Caco-2 (cell line): ENCODE data around the gene DNHD1. TPM values are rescaled to one million over a fixed set of nuclear protein-coding genes. Genes with fewer than 3 reads are reported as not detected.

Source experiments
- BruUV-seq: library from RNA; stranded (reverse); fragments of 400-500 nt; replicated peaks from 2 replicates; lab custom pipeline; 2021; lab: Mats Ljungman, UMichigan
- CTCF ChIA-PET: fragments of 300-600 bp; sonication (Branson Sonifier 250); formaldehyde crosslinking; loops from one replicate; lab custom pipeline; 2022; ENCODE audit warnings: antibody characterized with exemption; lab: Charles Lee
- POLR2A ChIA-PET: fragments of 300-600 bp; sonication (Branson Sonifier 250); formaldehyde crosslinking; loops from one replicate; lab custom pipeline; 2022; ENCODE audit warnings: antibody characterized with exemption; lab: Charles Lee
- DNase-seq, 2 experiments: peaks; one replicate each; pipeline versions ENCODE4 v3.0.0 to v3.0.0-alpha.2; 2020 to 2022
- H3K27me3 ChIP-seq: replicated peaks from 2 replicates; pipeline ENCODE4 v1.6.0; 2011; ENCODE audit warnings: low read length; ENCODE audit not compliant: control insufficient read depth, insufficient read depth
- H3K36me3 ChIP-seq: 2 replicates; pipeline ENCODE4 v1.5.1; 2011; ENCODE audit warnings: low read length; ENCODE audit not compliant: control insufficient read depth, insufficient read depth
- H3K4me1 ChIP-seq: fragments of 250-450 bp; sonication (Bioruptor Pico); 2 replicates; pipeline ENCODE4 v1.5.1; 2020; ENCODE audit warnings: mild to moderate bottlenecking
- H3K4me3 ChIP-seq: 2 replicates; pipeline ENCODE4 v1.5.1; 2011; ENCODE audit warnings: low read depth, mild to moderate bottlenecking, control low read depth, low read length
- H3K9me3 ChIP-seq: fragments of 250-450 bp; sonication (Bioruptor Pico); 2 replicates; pipeline ENCODE4 v1.5.1; 2020; ENCODE audit warnings: mild to moderate bottlenecking, moderate library complexity
- H3K27ac Mint-ChIP-seq: one replicate; pipeline ENCODE4 v1.8.0; 2022; ENCODE audit warnings: mixed read lengths; ENCODE audit not compliant: unreplicated experiment
- H3K27me3 Mint-ChIP-seq: one replicate; pipeline ENCODE4 v1.8.0; 2022; ENCODE audit warnings: mixed read lengths; ENCODE audit not compliant: insufficient read depth, unreplicated experiment
- H3K36me3 Mint-ChIP-seq: one replicate; pipeline ENCODE4 v1.8.0; 2022; ENCODE audit warnings: mild to moderate bottlenecking, mixed read lengths; ENCODE audit not compliant: insufficient read depth, unreplicated experiment
- H3K4me1 Mint-ChIP-seq: one replicate; pipeline ENCODE4 v1.8.0; 2022; ENCODE audit warnings: low read depth, mixed read lengths; ENCODE audit not compliant: unreplicated experiment
- H3K4me3 Mint-ChIP-seq: one replicate; pipeline ENCODE4 v1.8.0; 2022; ENCODE audit warnings: mild to moderate bottlenecking, moderate library complexity, mixed read lengths; ENCODE audit not compliant: unreplicated experiment
- H3K9me3 Mint-ChIP-seq: one replicate; pipeline ENCODE4 v1.8.0; 2022; ENCODE audit warnings: mixed read lengths; ENCODE audit not compliant: unreplicated experiment
- CTCF ChIP-seq, 2 experiments: fragments of 200-600 bp in 1 of 2; IDR thresholded peaks; 1 replicate in 1 of 2; 2 replicates in 1 of 2; pipeline versions ENCODE4 v1.5.1 to v1.8.0; 2011 to 2022; ENCODE audit warnings: antibody characterized with exemption in 1 of 2, control low read depth in 1 of 2, inconsistent platforms in 1 of 2, low read depth in 1 of 2, low read length in 1 of 2, mild to moderate bottlenecking in 1 of 2, moderate library complexity in 1 of 2; ENCODE audit not compliant: insufficient read depth in 1 of 2, severe bottlenecking in 1 of 2, unreplicated experiment in 1 of 2
- intact Hi-C: fragments of 100-400 bp; cut with micrococcal nuclease; formaldehyde crosslinking; loops from one replicate; pipeline ENCODE4 v1.10.0; 2022; ENCODE audit not compliant: unreplicated experiment
- total RNA-seq: library from RNA; stranded (reverse); gene quantifications from 2 replicates; pipeline ENCODE4 v1.2.3, GENCODE V29; 2022

Gene DNHD1
- total RNA-seq, 1 experiment from 2014 or later, result 5.7 TPM

DNA sequence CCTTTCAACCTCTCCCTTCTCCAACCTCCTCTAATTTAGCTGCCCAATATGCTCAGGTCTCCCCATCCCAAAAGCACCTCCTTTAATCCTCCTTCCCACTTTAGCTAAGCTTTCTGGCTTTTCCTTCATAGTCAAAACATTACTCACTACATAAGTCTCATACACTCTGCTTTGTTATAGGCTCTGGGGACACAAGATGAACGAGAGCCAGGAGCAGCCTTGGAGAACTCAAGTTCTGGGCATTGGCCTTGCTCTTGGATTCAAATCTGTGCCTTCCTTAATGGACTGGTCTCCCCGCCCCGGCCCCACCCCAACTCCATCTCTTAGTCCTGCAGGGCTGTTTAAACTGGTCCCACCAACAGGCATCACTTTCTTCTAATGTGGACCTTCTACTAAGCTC is 44.9 kb upstream of the DNHD1 start:
- H3K36me3 ChIP-seq, result peaks cover 4% of the 10 kb centered on the region
- ChIA-PET POLR2A (no interaction called here), CTCF (interaction anchor here (1.1 kb wide), 1 partner anchor 9 kb away, joined by 4 read pairs; no protein-coding TSS in a partner anchor)
- no peaks in the 10 kb centered on the region for H3K9me3 ChIP-seq
- Mint-ChIP-seq H3K4me3 (no peak overlapping the region), H3K27me3 (no peaks in the 10 kb centered on the region), H3K36me3 (peaks cover 5% of the 10 kb centered on the region), H3K9me3 (no peaks in the 10 kb centered on the region), H3K27ac (no peak overlapping the region), H3K4me1 (no peaks in the 10 kb centered on the region)
- DNase-seq, result no peak
- no peak overlapping the region for H3K4me3 ChIP-seq
- intact Hi-C loops, result no loop called here
- no TSS peak for BruUV-seq
- no peaks in the 10 kb centered on the region; the same call in 1 of the 2 replicates for H3K4me1 ChIP-seq
- no peaks in the 10 kb centered on the region for H3K27me3 ChIP-seq
- no peak for TF ChIP-seq CTCF (IDR thresholded peaks at IDR 0.05; ENCODE audit: insufficient read depth in 1 of 2, low read depth in 1 of 2, low read length in 1 of 2, severe bottlenecking in 1 of 2, unreplicated experiment in 1 of 2)

DNA sequence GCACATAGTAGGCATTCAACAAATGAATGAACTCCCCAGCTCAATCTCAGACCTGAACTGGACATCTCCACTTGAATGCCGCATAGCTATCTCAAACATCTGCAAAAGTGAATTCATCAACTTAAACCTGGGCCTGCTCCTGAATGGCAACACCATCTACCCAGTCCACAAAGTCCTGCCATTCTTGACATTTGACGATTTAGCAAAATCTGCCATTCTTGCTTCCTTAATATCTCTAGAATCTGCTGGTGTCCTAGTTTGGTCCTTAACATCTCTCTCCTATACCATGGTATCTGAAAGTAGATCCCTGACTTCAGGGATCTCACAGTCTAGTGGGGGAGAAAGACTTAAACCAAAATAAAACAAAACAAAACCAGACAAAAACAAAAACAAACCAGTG is 43.9 kb upstream of the DNHD1 start:
- Mint-ChIP-seq H3K4me3 (no peak overlapping the region), H3K9me3 (no peaks in the 10 kb centered on the region), H3K27ac (no peak overlapping the region), H3K27me3 (no peaks in the 10 kb centered on the region), H3K36me3 (peaks cover 5% of the 10 kb centered on the region), H3K4me1 (no peaks in the 10 kb centered on the region)
- Histone ChIP-seq H3K9me3 (no peaks in the 10 kb centered on the region), H3K27me3 (no peaks in the 10 kb centered on the region), H3K4me1 (peaks cover 9% of the 10 kb centered on the region), H3K4me3 (no peak overlapping the region), H3K36me3 (peaks cover 6% of the 10 kb centered on the region)
- intact Hi-C loops, result no loop called here
- TF ChIP-seq CTCF (IDR thresholded peaks at IDR 0.05; ENCODE audit: insufficient read depth in 1 of 2, low read depth in 1 of 2, low read length in 1 of 2, severe bottlenecking in 1 of 2, unreplicated experiment in 1 of 2), result no peak
- CTCF ChIA-PET, result interaction anchor here (1.1 kb wide), 1 partner anchor 9 kb away, joined by 4 read pairs; no protein-coding TSS in a partner anchor
- POLR2A ChIA-PET, result no interaction called here
- no peak for DNase-seq
- BruUV-seq, result no TSS peak

DNA sequence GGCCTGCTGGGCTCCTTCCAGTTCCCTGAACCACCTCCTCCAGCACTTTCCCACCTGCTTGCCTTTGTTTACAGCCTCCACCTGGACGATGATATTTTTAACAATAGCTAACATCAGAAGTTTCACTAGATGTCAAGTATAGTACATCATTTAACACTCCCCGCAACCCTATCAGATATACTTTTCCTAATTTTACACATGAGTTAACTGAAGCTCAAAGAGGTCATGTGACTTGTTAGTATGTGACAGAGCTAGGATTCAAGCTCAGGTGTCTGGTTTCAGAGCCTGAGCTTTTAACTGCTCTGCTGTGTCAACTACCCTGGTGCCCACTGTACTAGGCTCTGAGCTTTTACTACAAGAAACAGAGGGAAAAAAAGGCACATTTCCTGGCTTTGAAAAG is 42.0 kb upstream of the DNHD1 start:
- DNase-seq, result no peak
- Histone ChIP-seq H3K4me1 (peaks cover 28% of the 10 kb centered on the region), H3K36me3 (peaks cover 7% of the 10 kb centered on the region), H3K27me3 (no peaks in the 10 kb centered on the region), H3K4me3 (no peak overlapping the region), H3K9me3 (no peaks in the 10 kb centered on the region)
- ChIA-PET CTCF (no interaction called here), POLR2A (no interaction called here)
- intact Hi-C loops, result no loop called here
- Mint-ChIP-seq H3K27me3 (no peaks in the 10 kb centered on the region), H3K36me3 (peaks cover 5% of the 10 kb centered on the region), H3K27ac (no peak overlapping the region), H3K4me3 (no peak overlapping the region), H3K4me1 (no peaks in the 10 kb centered on the region), H3K9me3 (no peaks in the 10 kb centered on the region)
- no TSS peak for BruUV-seq
- no peak for TF ChIP-seq CTCF (IDR thresholded peaks at IDR 0.05; ENCODE audit: insufficient read depth in 1 of 2, low read depth in 1 of 2, low read length in 1 of 2, severe bottlenecking in 1 of 2, unreplicated experiment in 1 of 2)
